ENCODE results near the gene NT5E.

GRCh38 chr6:85468326-85468725 lies 18.4 kb downstream of the NT5E start:
- TF ChIP-seq CTCF (conservative IDR thresholded peaks at IDR 0.05; ENCODE audit: low read length) (no peak), EZH2phosphoT487 (IDR thresholded peaks at IDR 0.05; ENCODE audit: borderline replicate concordance) (no peak)

All from Loucy (cell line).